NCI-H2227 (cell line): ENCODE data around the gene VEGFC.

Experiments used
- DNase-seq: peaks from one replicate; lab custom pipeline; 2025; ENCODE audit not compliant: unreplicated experiment; lab: John Stamatoyannopoulos, UW

VEGFC gene

DNA sequence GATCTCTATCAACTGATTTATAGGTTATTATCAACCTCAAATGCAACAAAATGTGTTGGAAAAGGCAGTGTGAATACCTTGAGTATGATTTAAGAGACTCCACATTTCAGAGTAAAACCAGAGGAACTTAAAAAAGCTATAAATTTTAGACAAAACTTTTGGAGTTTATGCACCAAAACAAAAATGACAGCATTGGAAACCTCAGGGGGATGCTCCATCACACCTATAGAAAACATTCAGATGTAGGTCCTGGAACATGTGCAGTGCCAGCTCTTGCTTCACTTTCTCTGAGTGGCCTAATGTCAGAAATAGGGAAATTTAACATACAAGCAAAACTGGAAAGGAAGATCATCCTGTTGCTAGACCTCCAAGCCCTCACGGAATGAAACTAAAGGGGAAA lies 5.8 kb upstream of the VEGFC start:
- no peak for DNase-seq

DNA sequence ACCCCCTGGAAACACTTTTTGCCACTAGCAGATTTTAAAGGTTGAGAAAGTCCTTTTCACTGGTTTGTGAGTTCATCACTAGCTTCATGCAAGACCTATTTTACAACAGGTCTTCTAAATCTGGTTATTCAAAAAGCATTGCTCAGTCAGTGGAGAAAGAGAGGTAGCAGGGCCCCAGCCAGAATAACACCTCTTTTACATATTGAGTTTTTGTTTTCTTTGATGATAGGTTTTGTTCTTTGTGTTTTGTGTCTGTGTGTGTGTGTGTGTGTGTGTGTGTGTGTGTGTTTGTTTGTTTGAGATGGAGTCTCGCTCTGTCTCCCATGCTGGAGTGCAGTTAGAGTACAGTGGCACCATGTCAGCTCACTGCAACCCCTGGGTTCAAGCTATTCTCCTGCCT lies 2.7 kb upstream of the VEGFC start:
- DNase-seq = no peak

GRCh38 chr4:176794651-176795050 lies 1.9 kb upstream of the VEGFC start:
- DNase-seq = no peak

GRCh38 chr4:176794151-176794550 lies 1.4 kb upstream of the VEGFC start:
- DNase-seq = no peak

- no peak for DNase-seq
Measured at GRCh38 chr4:176793060-176793605, 411 bp upstream of the VEGFC start.

DNA sequence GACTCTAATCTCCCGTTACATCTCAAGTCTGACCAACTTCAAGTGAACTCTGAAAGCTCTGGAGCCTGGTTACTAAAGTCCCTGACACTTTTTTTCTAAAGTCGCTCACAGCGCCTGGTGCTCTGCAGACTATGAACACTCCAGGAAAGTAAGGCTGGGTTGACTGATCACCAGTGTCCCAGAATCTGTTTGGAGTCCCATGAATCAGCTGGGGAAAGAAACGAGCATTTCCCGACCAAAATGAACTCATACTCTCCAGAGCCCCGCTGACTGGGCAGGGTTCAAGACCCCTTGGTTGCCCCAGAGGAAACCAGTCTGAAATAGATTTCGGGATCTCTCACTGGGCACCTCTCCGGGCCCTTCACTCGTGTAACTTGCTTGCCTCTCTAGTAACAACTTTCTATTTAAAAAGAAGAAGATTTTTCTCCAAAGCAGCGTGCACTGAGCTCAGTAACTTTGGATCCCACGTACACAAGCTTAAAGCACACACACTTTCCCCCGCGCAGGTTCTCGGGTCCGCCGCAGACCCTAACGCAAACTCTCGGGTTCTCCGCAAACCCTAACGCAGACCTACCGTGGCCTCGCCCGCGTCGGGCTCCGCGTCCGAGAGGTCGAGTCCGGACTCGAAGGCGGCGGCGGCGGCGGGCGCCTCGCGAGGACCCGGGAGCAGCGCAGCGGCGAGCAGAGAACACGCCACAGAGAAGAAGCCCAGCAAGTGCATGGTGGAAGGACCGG lies 964 bp downstream of the VEGFC start:
- peak; percentile 2 for DNase-seq

DNA sequence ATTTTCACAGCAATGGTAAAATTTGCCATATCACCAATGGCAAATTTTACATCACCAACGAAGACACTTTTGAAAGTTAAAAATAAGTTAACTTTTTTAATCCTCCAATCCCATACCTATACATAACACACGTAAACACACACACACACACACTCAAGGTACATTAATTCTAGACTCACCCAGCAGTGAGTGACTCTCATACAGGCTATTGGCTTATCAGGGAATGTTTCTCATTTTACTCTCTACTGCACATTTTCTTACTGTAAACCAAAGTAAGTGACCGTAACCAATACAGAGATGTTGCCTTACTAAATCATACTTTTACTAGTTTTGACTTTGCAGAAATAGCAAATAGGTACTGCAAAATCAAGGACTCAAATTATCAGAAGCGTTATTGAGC lies 2.3 kb downstream of the VEGFC start:
- no peak for DNase-seq

- DNase-seq = peak; percentile 2
Measured at GRCh38 chr4:176789955-176790354, 2.8 kb downstream of the VEGFC start.

DNA sequence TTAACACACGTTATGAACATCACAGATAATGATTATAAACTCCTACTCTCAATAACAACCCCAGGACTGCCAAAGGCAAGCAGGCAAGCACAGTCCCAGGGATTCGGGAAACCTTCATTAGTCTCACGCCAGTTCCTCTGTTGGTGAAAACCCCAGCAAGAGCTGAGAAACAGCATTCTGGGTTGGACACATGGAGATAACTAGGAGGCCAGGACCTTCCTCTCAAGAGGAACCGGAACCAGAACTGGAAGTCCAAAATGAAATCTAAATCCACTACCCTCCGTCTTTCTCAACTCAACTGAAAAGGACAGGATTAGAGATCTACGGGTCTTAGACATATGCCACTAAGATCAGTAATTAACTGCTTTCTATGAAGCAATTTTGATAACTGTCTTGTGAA lies 3.8 kb downstream of the VEGFC start:
- no peak for DNase-seq

DNA sequence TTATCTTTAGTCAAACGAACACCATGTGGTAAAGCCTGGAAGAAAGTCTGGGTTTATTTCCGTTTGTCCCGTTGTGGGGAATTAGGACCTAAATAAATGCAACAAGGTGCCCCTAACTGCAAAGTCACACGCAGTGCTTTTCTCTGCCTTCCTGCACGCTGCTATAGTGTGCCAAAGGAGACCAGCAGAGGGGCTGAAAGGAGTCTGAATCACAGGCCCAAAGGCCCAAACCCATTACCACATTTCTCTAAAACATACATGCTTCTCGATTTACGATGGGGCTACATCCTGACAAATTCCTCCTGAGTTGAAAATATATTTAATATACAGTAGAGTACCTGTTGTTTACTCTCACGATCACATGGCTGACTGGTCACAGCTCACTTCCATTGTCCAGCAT lies 4.5 kb downstream of the VEGFC start:
- DNase-seq = no peak

GRCh38 chr4:176784816-176785215 lies 7.9 kb downstream of the VEGFC start:
- DNase-seq = no peak

DNA sequence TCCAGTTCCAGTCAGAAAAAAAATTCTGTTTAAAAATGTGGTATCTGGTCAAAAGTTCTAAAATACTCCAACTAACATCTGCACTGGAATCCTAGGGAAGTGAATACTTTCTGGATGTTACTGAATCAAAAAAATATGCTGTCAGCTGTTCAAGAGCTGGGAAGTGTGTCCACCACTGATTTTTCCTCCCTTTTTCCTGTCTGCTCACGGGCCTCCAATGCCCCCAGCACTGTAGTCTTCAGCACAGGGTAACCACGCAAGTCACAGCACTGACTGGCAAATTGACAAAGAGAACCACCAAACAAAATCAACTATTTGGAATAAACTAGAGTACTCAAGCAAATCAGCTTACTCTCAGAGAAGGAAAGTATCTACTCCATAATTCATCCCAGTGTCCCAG lies 9.9 kb downstream of the VEGFC start:
- no peak for DNase-seq

DNA sequence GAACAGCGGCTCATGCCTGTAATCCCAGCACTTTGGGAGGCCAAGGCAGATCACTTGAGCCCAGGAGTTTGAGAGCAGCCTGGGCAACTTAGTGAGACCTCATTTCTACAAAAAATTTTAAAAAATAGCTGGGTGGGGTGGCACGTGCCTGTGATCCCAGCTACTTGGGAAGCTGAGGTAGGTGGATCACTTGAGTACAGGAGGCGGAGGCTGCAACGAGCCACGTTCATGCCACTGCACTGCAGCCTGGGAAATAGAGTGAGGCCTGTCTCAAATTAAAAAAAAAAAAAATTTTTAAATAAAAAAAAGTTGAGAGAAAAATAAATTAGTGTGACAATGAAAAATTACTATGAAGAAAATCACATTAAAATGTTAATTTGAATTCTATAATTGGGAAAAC lies 10.5 kb downstream of the VEGFC start:
- DNase-seq = no peak

GRCh38 chr4:176781739-176782100 lies 11.0 kb downstream of the VEGFC start:
- no peak for DNase-seq

DNA sequence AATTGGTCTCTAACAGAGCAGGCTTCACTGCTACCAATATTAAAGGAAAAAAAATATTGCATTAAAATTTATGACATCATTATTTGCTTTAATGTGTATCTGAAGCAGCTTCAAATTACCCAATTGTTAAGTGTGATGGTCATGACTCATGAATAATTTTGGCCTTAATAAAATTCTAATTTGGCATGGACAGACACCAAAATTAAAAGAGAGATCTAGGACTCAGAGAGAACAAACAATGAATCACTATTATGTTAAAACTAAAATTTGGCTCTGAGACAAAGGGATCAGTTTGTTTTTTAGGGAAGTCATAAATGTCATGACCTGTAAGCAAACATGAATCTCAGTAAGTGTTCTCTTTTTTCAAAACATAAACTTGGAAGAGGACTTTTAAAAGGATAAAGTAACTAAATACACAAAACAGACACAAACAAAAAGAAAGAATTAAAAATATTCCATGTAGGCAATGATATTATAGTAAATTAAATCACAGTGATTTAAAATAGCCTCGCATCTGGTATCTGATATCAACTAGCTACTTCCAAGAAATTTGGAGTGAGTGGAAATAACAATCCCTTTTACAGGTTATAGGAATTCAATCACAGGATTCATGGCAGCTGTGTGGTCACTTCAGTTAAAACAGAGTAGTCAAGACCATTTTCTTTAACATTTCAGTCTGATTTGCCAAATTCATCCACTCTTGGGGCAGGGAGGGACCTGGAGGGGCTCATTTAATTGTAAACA lies 11.6 kb downstream of the VEGFC start:
- DNase-seq = no peak

DNA sequence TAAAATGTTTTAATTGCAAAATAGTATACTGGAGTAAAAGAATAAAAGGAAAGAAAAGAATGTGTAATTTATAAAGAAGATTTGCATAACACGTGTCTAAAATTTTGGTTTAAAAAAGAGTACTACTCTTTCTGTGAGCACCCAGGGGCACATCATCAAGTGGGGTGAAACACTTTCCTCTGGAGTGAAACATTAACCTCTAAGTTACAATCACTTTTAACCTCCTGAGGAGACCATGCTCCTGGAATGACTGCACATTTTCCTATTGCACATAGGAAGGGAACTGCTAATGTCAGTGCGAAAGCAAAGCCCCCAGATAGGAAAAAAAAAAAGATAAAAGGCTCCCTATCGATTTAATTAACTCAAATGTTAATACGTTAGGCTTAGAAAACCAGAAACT lies 13.3 kb downstream of the VEGFC start:
- no peak for DNase-seq

GRCh38 chr4:176778491-176778890 lies 14.2 kb downstream of the VEGFC start:
- no peak for DNase-seq

- no peak for DNase-seq
Measured at GRCh38 chr4:176778063-176778462, 14.7 kb downstream of the VEGFC start.

GRCh38 chr4:176775338-176775737 lies 17.4 kb downstream of the VEGFC start:
- no peak for DNase-seq

GRCh38 chr4:176774852-176775251 lies 17.9 kb downstream of the VEGFC start:
- DNase-seq = no peak

DNA sequence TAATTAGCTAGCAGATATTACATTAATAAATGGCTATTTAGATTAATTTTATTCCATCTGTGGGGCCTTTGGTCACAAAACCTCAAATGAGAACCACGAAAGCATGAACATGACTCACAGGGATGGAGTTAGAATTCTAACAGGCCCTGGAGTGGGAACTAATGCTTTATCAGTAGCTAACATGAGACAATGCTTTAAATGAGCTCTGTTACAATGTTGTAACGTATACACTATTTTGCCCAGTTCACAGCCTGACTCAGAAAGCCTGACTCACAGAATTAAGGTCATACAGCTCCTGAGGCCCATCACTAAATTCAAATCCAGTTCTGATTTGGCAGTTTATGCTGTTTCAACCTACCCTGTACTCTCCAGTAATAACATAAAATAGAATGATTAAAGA lies 23.2 kb downstream of the VEGFC start:
- no peak for DNase-seq

DNA sequence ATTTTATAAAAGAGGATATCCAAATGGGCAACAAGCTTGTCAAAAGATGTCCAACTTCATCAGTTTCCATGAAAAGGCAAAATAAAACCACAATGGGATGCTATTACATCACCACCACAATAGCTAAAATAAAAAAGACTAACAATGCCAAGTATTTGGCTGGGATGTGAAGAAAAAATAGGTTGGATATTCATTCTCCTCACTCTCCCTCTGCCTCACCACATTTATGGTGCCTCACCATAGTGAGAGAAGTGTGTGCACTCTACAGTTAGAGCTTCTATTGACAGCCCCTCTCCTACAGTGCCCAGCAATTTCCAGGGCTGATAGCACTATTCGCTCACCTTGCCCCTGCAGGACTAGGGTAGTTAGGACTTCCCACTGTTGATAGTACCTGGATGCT lies 25.5 kb downstream of the VEGFC start:
- no peak for DNase-seq
